Measurements from ENCODE around the gene KCNMA1.

DNA sequence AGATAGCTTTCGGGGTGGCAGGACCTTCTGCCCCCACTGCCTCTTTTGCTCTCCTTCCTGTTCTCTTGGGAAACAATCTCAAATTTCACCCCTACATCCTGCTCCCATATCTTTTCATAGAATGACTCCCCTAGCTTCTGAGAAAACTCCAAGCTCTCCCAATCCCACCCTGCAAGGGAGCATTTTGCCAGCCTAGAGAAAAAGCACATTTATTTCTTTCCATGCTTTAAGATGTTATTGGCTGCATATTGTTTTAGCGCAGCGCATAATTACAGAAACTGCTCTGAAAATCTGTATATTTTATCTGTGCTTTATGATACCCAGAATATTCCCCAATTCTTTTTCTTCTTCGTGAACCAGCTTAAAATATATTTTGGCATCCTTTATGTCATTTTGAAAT lies 601.3 kb downstream of the KCNMA1 start:
- TF ChIP-seq, protein P1, sequence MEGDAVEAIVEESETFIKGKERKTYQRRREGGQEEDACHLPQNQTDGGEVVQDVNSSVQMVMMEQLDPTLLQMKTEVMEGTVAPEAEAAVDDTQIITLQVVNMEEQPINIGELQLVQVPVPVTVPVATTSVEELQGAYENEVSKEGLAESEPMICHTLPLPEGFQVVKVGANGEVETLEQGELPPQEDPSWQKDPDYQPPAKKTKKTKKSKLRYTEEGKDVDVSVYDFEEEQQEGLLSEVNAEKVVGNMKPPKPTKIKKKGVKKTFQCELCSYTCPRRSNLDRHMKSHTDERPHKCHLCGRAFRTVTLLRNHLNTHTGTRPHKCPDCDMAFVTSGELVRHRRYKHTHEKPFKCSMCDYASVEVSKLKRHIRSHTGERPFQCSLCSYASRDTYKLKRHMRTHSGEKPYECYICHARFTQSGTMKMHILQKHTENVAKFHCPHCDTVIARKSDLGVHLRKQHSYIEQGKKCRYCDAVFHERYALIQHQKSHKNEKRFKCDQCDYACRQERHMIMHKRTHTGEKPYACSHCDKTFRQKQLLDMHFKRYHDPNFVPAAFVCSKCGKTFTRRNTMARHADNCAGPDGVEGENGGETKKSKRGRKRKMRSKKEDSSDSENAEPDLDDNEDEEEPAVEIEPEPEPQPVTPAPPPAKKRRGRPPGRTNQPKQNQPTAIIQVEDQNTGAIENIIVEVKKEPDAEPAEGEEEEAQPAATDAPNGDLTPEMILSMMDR (IDR thresholded peaks at IDR 0.05) = no peak
- TF ChIP-seq POLR2A (IDR thresholded peaks at IDR 0.05) = no peak
